Measurements from ENCODE around the gene CXCR5. TPM values are rescaled to one million over a fixed set of nuclear protein-coding genes. Genes with fewer than 3 reads are reported as not detected.
A peak's percentile ranks its signal among the peaks of the same experiment; 100 is the strongest.

Gene CXCR5
- total and polyA plus RNA-seq, 10 of the 15 experiments (the other 5 are each of a cell fraction or from before 2014, with no cell fraction given), result 0.03 to 0.63 (median 0.25) TPM

DNA sequence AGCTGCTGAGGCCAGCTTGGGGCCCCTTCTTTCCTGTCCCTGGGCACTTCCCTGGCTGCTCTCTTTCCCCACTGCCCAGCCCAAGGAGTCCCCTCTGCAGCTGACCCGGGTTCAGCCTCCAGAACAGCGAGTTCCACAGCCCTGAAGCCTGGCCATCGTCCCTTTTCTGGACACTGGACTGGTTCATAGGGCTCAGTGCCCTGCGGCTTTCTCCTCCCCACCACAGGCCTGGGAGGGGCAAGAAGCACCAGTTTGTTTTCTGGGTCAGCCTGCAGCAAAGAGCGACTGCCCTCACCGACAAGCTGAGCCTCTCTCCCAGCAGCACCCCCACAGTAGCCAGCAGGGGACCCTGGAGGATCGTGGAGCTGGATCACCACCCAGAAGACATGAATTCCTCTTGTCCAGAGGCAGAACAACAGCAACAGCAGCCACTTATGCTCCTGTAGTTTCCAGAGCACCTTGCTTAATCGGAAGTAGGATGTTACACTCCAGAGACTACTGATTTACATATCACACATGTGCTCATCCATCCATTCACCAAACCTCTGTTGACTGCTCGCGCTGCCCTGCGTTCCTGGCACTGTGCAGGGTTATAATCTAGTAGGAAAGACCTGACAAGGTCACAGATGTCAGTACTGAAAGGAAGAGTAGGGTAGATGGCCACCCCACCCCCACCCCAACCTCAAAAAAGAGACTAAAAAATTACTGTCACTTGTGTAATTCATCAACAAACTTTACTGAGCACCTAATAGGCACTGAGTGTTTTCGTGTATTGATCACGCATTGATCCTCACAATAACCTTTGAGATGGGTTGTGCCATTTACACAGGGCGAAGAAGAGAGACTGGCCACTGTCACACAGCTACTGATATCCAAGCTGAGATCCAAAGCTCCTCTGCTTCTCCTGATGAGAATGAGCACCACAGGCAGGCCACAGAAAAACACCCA, 13.0 kb upstream of the CXCR5 start:
- no TSS peak for BruUV-seq (replicated peaks)
- DNase-seq (ENCODE audit: low read depth, low spot score) (peak; percentile 57), FAIRE-seq (peak; percentile 84), ATAC-seq (peak; percentile 87)
- H2AFZ ChIP-seq (ENCODE audit: control insufficient read depth, low read depth, low read length), result no peak overlapping the region; the same call in 1 of the 2 replicates
- peak overlapping the region; percentile 7; the same call in 1 of the 2 replicates for H3K4me3 ChIP-seq
- H3K27me3 ChIP-seq (replicated peaks in 1 of 2; ENCODE audit: control insufficient read depth in 2 of 2, insufficient read depth in 2 of 2, low read length in 1 of 2), result peaks cover 3 to 7% of the 10 kb centered on the region in 2 experiments
- POLR2A ChIA-PET, result interaction anchor here (0.5 to 1.8 kb wide), 9 partner anchors 8 to 413 kb away, joined by 3 to 9 read pairs (median 4); partner anchors contain the start of genes CXCR5 and DDX6
- RAD21 ChIA-PET (ENCODE audit: unreplicated experiment), result interaction anchor here (0.7 to 3.0 kb wide), 12 partner anchors 13 to 175 kb away, joined by 3 to 15 read pairs (median 4); partner anchors contain the start of gene CXCR5
- CTCF ChIA-PET, result interaction anchor here (1.0 to 2.7 kb wide), 7 partner anchors 10 to 181 kb away, joined by 3 to 8 read pairs (median 4); partner anchors contain the start of genes CXCR5 and DDX6
- H3K36me3 ChIP-seq (ENCODE audit: control insufficient read depth in 2 of 2, insufficient read depth in 2 of 2, low read length in 1 of 2), result no peaks in the 10 kb centered on the region
- peak overlapping the region; percentile 51 for H3K4me2 ChIP-seq (ENCODE audit: control insufficient read depth, insufficient read depth)
- no peak overlapping the region for H3K27ac ChIP-seq (ENCODE audit: control insufficient read depth, insufficient read depth)
- H3K79me2 ChIP-seq (ENCODE audit: control insufficient read depth, insufficient read depth, low read length), result no peaks in the 10 kb centered on the region
- intact Hi-C loops (cut with micrococcal nuclease; ENCODE audit: unreplicated experiment), result loop anchor here (5.0 kb wide), 1 partner anchor 78 kb away; the partner anchor contains the start of gene DDX6
- H3K9me3 ChIP-seq (replicated peaks; ENCODE audit: control insufficient read depth, insufficient read depth, low read length), result no peaks in the 10 kb centered on the region
- WGBS (ENCODE audit: insufficient coverage, insufficient replicate concordance, low lambda C conversion rate, missing lambda C conversion rate), result 3% methylated on average over 14 of the region's 14 CpGs
- in situ Hi-C loops (cut with MboI), result no loop called here
- H3K4me1 ChIP-seq (ENCODE audit: control insufficient read depth, insufficient read depth, low read length), result peaks cover 30% of the 10 kb centered on the region
- H4K20me1 ChIP-seq (ENCODE audit: control insufficient read depth, insufficient read depth), result no peaks in the 10 kb centered on the region
- SMC1A ChIA-PET (ENCODE audit: uncharacterized antibody, unreplicated experiment), result interaction anchor here (1.0 to 4.1 kb wide), 14 partner anchors 8 to 180 kb away, joined by 3 to 20 read pairs (median 6); partner anchors contain the start of gene CXCR5
- no peak overlapping the region for H3K9ac ChIP-seq (ENCODE audit: control insufficient read depth, insufficient read depth, low read length)
- TF ChIP-seq IKZF1 (conservative IDR thresholded peaks at IDR 0.05), result 0 out of 2 replicates have a peak, but pooled peaks have one; percentile 20
- TF ChIP-seq, protein P1, sequence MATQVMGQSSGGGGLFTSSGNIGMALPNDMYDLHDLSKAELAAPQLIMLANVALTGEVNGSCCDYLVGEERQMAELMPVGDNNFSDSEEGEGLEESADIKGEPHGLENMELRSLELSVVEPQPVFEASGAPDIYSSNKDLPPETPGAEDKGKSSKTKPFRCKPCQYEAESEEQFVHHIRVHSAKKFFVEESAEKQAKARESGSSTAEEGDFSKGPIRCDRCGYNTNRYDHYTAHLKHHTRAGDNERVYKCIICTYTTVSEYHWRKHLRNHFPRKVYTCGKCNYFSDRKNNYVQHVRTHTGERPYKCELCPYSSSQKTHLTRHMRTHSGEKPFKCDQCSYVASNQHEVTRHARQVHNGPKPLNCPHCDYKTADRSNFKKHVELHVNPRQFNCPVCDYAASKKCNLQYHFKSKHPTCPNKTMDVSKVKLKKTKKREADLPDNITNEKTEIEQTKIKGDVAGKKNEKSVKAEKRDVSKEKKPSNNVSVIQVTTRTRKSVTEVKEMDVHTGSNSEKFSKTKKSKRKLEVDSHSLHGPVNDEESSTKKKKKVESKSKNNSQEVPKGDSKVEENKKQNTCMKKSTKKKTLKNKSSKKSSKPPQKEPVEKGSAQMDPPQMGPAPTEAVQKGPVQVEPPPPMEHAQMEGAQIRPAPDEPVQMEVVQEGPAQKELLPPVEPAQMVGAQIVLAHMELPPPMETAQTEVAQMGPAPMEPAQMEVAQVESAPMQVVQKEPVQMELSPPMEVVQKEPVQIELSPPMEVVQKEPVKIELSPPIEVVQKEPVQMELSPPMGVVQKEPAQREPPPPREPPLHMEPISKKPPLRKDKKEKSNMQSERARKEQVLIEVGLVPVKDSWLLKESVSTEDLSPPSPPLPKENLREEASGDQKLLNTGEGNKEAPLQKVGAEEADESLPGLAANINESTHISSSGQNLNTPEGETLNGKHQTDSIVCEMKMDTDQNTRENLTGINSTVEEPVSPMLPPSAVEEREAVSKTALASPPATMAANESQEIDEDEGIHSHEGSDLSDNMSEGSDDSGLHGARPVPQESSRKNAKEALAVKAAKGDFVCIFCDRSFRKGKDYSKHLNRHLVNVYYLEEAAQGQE (IDR thresholded peaks at IDR 0.05; ENCODE audit: low read depth, low read length), result no peak
- peak; percentile 98 for TF ChIP-seq ZNF217 (IDR thresholded peaks at IDR 0.05)
- peak; percentile 99 for TF ChIP-seq PAX5 (IDR thresholded peaks at IDR 0.05; ENCODE audit: borderline replicate concordance, low read depth, low read length)
- peak; percentile 81 for TF ChIP-seq SREBF1 (IDR thresholded peaks at IDR 0.05; ENCODE audit: low read length)
- TF ChIP-seq POU2F2 (IDR thresholded peaks at IDR 0.05; ENCODE audit: borderline replicate concordance, low read depth, low read length), result peak; percentile 99
- no peak for TF ChIP-seq ZNF24 (IDR thresholded peaks at IDR 0.05)
- TF ChIP-seq, protein P2, sequence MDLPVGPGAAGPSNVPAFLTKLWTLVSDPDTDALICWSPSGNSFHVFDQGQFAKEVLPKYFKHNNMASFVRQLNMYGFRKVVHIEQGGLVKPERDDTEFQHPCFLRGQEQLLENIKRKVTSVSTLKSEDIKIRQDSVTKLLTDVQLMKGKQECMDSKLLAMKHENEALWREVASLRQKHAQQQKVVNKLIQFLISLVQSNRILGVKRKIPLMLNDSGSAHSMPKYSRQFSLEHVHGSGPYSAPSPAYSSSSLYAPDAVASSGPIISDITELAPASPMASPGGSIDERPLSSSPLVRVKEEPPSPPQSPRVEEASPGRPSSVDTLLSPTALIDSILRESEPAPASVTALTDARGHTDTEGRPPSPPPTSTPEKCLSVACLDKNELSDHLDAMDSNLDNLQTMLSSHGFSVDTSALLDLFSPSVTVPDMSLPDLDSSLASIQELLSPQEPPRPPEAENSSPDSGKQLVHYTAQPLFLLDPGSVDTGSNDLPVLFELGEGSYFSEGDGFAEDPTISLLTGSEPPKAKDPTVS (IDR thresholded peaks at IDR 0.05; ENCODE audit: low read depth, low read length), result no peak
- peak; percentile 63; the same call in 1 of the 2 replicates for TF ChIP-seq MTA3 (IDR thresholded peaks at IDR 0.05; ENCODE audit: borderline replicate concordance, low read length)
- no peak; the same call in 1 of the 2 replicates for TF ChIP-seq EED (IDR thresholded peaks at IDR 0.05; ENCODE audit: low read depth)
- TF ChIP-seq NFIC (IDR thresholded peaks at IDR 0.05; ENCODE audit: low read depth, low read length), result peak; percentile 45; the same call in 1 of the 2 replicates
- 0 out of 2 replicates have a peak, but pooled peaks have one; percentile 30 for TF ChIP-seq MEF2A (IDR thresholded peaks at IDR 0.05; ENCODE audit: insufficient read depth, low read depth, low read length)
- TF ChIP-seq BMI1 (IDR thresholded peaks at IDR 0.05; ENCODE audit: borderline replicate concordance), result no peak
- peak; percentile 24 for TF ChIP-seq SP1 (IDR thresholded peaks at IDR 0.05; ENCODE audit: low read depth, low read length)
- TF ChIP-seq JUND (IDR thresholded peaks at IDR 0.05; ENCODE audit: low read depth, low read length), result no peak
- no peak for TF ChIP-seq EP300 (IDR thresholded peaks at IDR 0.05; ENCODE audit: borderline replicate concordance in 1 of 2, control insufficient read depth in 1 of 2, low read depth in 2 of 2, low read length in 2 of 2)
- TF ChIP-seq IRF4 (IDR thresholded peaks at IDR 0.05; ENCODE audit: low read depth, low read length), result peak; percentile 66; the same call in 1 of the 2 replicates
